HG03378 (cell line): ENCODE results near the gene DNAH9.

Experiments
- ATAC-seq: cut with Tn5 transposase; IDR thresholded peaks from one replicate; pipeline ENCODE4 v1.9.1; 2021; ENCODE audit warnings: mild to moderate bottlenecking, moderate library complexity; ENCODE audit not compliant: unreplicated experiment

The DNAH9 gene

GRCh38 chr17:11832401-11833137 lies 234.3 kb downstream of the DNAH9 start:
- no peak for ATAC-seq

GRCh38 chr17:11836508-11836907 lies 238.2 kb downstream of the DNAH9 start:
- ATAC-seq: no peak

- ATAC-seq: no peak
Observed at GRCh38 chr17:11840052-11840451, 241.8 kb downstream of the DNAH9 start.

DNA sequence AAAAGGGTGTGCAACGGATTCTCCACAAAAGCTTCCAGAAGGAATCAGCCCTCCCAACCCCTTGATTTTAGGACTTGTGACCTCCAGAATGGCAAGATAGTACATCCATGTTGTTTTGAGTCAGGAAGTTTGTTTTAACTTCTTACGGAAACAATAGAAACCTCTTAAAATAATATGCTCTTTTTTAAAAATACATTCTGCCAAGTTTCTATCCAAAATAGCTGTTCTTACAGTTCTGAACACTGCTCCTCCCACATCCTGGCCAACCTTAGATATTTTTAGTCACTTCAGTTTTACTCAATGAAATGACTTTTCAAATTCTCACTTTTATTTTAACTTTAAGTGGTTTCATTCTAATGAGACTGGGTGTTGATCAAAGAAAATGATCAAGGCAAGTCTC lies 242.6 kb downstream of the DNAH9 start:
- ATAC-seq: no peak

DNA sequence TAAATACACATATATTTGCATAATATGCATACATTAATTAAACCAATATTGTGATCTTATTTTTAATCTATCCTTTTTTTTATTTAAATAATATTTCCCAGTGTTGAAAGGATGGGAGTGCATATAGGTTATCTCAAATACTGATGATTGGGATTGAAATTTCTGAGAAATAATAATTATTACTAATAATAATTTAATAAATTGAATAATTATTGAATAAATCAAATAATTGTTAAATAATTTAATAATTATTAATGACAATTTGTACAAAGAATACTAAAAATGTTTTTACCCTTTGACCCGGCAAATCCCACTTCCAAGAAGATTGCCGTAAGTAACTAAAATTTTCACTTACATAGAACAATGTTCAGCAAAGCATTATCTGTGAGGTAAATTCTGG lies 250.1 kb downstream of the DNAH9 start:
- ATAC-seq: no peak

GRCh38 chr17:11852231-11852630 lies 254.0 kb downstream of the DNAH9 start:
- ATAC-seq: no peak

DNA sequence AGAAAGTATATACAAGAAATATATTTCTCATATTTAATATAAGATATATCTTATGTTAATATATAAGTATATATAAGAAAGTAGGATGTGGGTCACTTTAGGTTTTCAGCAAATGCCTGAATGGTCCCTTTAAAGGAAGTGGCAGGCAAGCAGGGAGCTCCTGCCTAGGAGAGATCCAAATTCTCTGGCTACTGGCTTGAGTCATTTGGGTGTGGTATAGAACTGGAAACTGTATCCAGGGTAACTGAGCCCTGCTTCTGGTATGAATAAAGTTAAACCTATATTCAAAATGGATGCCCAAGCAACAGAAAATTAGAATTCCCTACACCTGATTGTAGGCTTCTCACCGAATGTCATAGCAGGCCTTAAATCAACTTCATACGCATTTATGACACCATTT lies 254.6 kb downstream of the DNAH9 start:
- ATAC-seq: no peak

DNA sequence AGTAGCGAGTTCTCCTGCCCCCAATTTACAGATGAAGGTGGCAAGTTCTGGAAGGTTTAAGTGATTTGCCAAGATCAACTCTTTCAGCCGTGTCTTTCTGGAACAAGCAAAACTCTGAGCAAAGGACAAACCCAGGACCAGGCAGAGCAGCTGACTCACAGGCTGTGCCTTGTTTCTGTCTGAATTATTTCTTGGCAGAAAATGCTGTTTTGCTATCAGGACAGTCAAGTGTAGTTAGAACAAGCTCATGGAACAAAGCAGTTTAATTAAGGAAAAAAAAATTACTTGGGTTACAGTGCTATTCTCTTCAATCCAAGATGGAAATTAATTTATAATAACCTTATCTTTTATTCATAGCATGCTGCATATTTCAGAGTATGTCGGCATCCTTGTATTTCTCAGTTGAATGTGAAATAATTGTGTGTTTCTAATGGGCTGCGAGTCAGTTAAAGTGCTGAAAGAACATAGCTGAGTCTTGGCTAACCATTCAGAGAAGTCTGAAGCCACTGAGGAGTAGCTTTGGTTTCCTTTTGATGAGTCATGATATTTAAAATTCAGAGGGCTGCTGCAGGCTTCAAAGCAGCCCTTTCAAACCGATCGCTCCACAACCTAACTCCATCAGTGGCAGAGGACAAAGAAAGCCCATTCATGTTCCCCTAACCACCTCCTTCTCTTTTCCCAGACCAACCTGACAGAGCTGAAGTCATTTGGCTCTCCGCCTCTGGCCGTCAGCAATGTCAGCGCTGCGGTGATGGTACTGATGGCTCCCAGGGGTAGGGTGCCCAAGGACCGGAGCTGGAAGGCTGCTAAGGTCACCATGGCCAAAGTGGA lies 255.3 kb downstream of the DNAH9 start:
- no peak for ATAC-seq

- ATAC-seq: no peak
Observed at GRCh38 chr17:11855306-11855705, 257.0 kb downstream of the DNAH9 start.

- ATAC-seq: no peak
Observed at GRCh38 chr17:11857006-11857405, 258.7 kb downstream of the DNAH9 start.

- ATAC-seq: no peak
Observed at GRCh38 chr17:11869680-11870394, 271.6 kb downstream of the DNAH9 start.

GRCh38 chr17:11871773-11872172 lies 273.5 kb downstream of the DNAH9 start:
- no peak for ATAC-seq

GRCh38 chr17:11874756-11875155 lies 276.5 kb downstream of the DNAH9 start:
- no peak for ATAC-seq

DNA sequence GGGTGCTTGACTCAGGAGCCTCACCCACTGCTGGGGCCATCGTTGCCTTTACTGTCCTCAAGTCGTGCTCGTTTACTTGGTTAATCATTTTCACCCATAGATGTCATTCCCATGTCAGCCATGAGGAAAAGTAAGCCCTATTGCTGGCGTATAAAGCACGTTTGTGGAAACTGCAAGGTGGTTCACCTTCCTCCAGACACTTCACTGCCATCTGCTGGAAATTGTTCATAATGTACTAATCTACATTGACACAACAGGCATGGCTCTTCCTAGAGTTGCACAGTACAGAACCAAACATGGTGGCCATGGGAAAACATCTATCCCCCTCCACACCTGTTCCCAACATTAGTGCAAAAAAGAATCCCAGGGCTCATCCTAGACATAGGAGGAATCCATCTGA lies 282.4 kb downstream of the DNAH9 start:
- ATAC-seq: no peak

DNA sequence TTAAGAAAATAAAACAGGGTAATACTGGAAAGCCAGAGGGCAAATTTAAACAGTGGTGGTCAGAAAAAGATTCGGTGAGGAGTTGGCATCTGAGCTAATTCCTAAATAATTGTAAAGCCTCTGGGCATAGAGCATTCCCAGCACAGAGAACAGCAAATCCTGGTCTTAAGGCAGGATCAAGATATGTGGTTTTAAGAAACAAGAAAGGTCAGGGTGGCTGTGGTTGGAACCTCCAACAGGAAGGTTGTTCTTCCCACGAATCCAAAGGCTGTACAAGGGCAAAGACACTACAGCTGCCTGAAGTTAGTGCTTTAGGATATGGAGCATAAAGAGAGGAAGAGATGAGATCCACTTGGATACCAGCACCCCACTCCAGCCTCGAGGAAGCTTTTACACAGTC lies 284.4 kb downstream of the DNAH9 start:
- no peak for ATAC-seq

GRCh38 chr17:11885051-11885450 lies 286.8 kb downstream of the DNAH9 start:
- ATAC-seq: no peak

GRCh38 chr17:11889266-11889665 lies 291.0 kb downstream of the DNAH9 start:
- no peak for ATAC-seq

DNA sequence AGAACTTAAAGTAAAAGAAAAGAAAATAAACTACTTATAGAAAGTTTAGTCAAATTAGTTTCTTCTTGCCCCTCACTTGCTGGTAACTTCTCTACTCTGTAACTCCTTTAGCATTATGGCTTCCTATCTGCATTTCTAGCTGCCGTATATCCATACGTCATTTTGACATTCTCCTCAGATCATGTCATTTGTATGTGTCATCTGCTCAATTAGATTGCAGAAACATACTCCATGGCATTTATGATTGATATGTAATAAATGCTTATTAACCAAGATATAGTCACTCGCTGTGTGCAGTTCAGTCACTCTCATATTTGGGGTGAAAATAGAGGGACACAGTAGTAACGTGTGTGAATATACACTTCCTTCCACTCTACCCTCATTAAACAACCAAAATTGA lies 295.6 kb downstream of the DNAH9 start:
- no peak for ATAC-seq

GRCh38 chr17:11896199-11896598 lies 297.9 kb downstream of the DNAH9 start:
- ATAC-seq: no peak

- ATAC-seq: no peak
Observed at GRCh38 chr17:11898526-11899235, 300.4 kb downstream of the DNAH9 start.

GRCh38 chr17:11899537-11899942 lies 301.3 kb downstream of the DNAH9 start:
- no peak for ATAC-seq
